ENCODE results near the gene MTA1.

- no peak for TF ChIP-seq YY1 (IDR thresholded peaks at IDR 0.05; ENCODE audit: insufficient read depth, insufficient read length)
- TF ChIP-seq SUZ12 (IDR thresholded peaks at IDR 0.05; ENCODE audit: extremely low read depth, insufficient read depth, insufficient read length): no peak
- no peak for TF ChIP-seq ZNF274 (IDR thresholded peaks at IDR 0.05; ENCODE audit: low read depth, low read length)
Measured at GRCh38 chr14:105496831-105497591, 77.4 kb downstream of the MTA1 start.
